K562 (cell line): Measurements from ENCODE around the gene TRDN. TPM values are rescaled to one million over a fixed set of nuclear protein-coding genes. Genes with fewer than 3 reads are reported as not detected.

Source experiments
- ATAC-seq: fragments of 200-7000 bp; cut with Tn5 transposase; 3 replicates; pipeline ENCODE4 v1.9.1; 2020; ENCODE audit warnings: moderate library complexity
- BruUV-seq: library from RNA; stranded (reverse); fragments of 400-500 nt; replicated peaks from 2 replicates; lab custom pipeline; 2021; lab: Mats Ljungman, UMichigan
- CTCF ChIA-PET: fragments of 300-600 bp; formaldehyde crosslinking; extraction: SDS; loops from one replicate; lab custom pipeline; 2021; ENCODE audit warnings: low intra/inter-chr PET ratio; lab: Yijun Ruan, JAX
- POLR2A ChIA-PET: fragments of 300-600, 350-650 bp; sonication (Branson Sonifier 250); formaldehyde crosslinking; extraction: SDS; loops from one replicate; lab custom pipeline; 2021; ENCODE audit warnings: antibody characterized with exemption, inconsistent platforms; lab: Yijun Ruan, JAX
- DNase-seq, 4 experiments: peaks; one replicate each; pipeline versions ENCODE4 v3.0.0 to v3.0.0-alpha.2; 2011 to 2018; ENCODE audit warnings: low spot score in 3 of 4, mixed read lengths in 3 of 4; ENCODE audit errors: extremely low read depth in 1 of 4
- FAIRE-seq: peaks from 2 replicates; lab custom pipeline; 2011; peaks lifted over from hg19 to GRCh38; lab: Jason Lieb, UNC
- H2AFZ ChIP-seq: 2 replicates; pipeline ENCODE4 v1.6.0; 2011; ENCODE audit warnings: low read depth, low read length, control low read depth, inconsistent platforms
- H3K27ac ChIP-seq: fragments of 200-600 bp; 3 replicates; pipeline ENCODE4 v1.8.0; 2011; ENCODE audit warnings: low read depth, mild to moderate bottlenecking, control low read depth, inconsistent platforms, low read length, moderate library complexity, mixed read lengths; ENCODE audit errors: extremely low read depth
- H3K27me3 ChIP-seq, 2 experiments: fragments of 300-600 bp in 1 of 2; 2 replicates in 1 of 2; 3 replicates in 1 of 2; pipeline versions ENCODE4 v1.6.0 to v1.8.0; 2011; ENCODE audit warnings: inconsistent platforms in 2 of 2, low read length in 2 of 2, mild to moderate bottlenecking in 1 of 2, mixed read lengths in 1 of 2, moderate library complexity in 1 of 2; ENCODE audit not compliant: control insufficient read depth in 2 of 2, insufficient read depth in 2 of 2
- H3K36me3 ChIP-seq: fragments of 300-600 bp; 3 replicates; pipeline ENCODE4 v1.8.0; 2011; ENCODE audit warnings: mild to moderate bottlenecking, low read length, inconsistent platforms; ENCODE audit not compliant: control insufficient read depth, insufficient read depth
- H3K4me1 ChIP-seq, 2 experiments: fragments of 200-600 bp in 1 of 2; replicated peaks in 1 of 2; 2 replicates in 1 of 2; 3 replicates in 1 of 2; pipeline versions ENCODE4 v1.5.1 to v1.8.0; 2011; ENCODE audit warnings: inconsistent platforms in 2 of 2, low read length in 2 of 2, mild to moderate bottlenecking in 1 of 2, mixed read lengths in 1 of 2, moderate library complexity in 1 of 2; ENCODE audit not compliant: control insufficient read depth in 2 of 2, insufficient read depth in 2 of 2
- H3K4me2 ChIP-seq: 2 replicates; pipeline ENCODE4 v1.6.1; 2011; ENCODE audit warnings: low read length, control low read depth, inconsistent platforms, mixed read lengths; ENCODE audit not compliant: insufficient read depth
- H3K4me3 ChIP-seq: fragments of 200-600 bp; sonication (generic), shearing (Covaris generic); 2 replicates; pipeline ENCODE4 v1.5.1; 2016; ENCODE audit warnings: control low read depth, inconsistent platforms
- H3K79me2 ChIP-seq: fragments of 200-600 bp; 3 replicates; pipeline ENCODE4 v1.8.0; 2011; ENCODE audit warnings: low read length, inconsistent platforms; ENCODE audit not compliant: control insufficient read depth, insufficient read depth
- H3K9ac ChIP-seq, 2 experiments: 2 replicates each; pipeline versions ENCODE4 v1.6.0 to v1.6.1; 2011; ENCODE audit warnings: low read depth in 2 of 2, low read length in 2 of 2, control low read depth in 1 of 2, inconsistent platforms in 1 of 2, mild to moderate bottlenecking in 1 of 2, mixed read lengths in 1 of 2; ENCODE audit not compliant: insufficient read depth in 1 of 2
- H3K9me1 ChIP-seq: one replicate; pipeline ENCODE4 v1.6.0; 2011; ENCODE audit warnings: inconsistent platforms, mild to moderate bottlenecking, low read length, moderate library complexity; ENCODE audit not compliant: control insufficient read depth, insufficient read depth
- H3K9me3 ChIP-seq: replicated peaks from 2 replicates; pipeline ENCODE4 v1.5.1; 2011; ENCODE audit warnings: low read depth, low read length, inconsistent platforms; ENCODE audit not compliant: control insufficient read depth, insufficient read depth
- H4K20me1 ChIP-seq: replicated peaks from 2 replicates; pipeline ENCODE4 v1.6.1; 2011; ENCODE audit warnings: low read length, inconsistent platforms, mixed read lengths; ENCODE audit not compliant: control insufficient read depth, insufficient read depth
- ELF4 ChIP-seq: fragments of 450-650 bp; formaldehyde crosslinking; IDR thresholded peaks from 2 replicates; pipeline ENCODE4 v1.4.0; 2022; ENCODE audit warnings: missing genetic modification characterization
- ETV1 ChIP-seq: fragments of 450-650 bp; conservative IDR thresholded peaks from 2 replicates; pipeline ENCODE4 v1.6.1; 2016; ENCODE audit warnings: missing genetic modification characterization, control low read depth, low read depth, missing compliant biosample characterization
- HBP1 ChIP-seq: fragments of 450-650 bp; formaldehyde crosslinking; IDR thresholded peaks from 2 replicates; pipeline ENCODE4 v1.4.0; 2022; ENCODE audit warnings: missing genetic modification characterization
- ILF3 ChIP-seq: fragments of 450-650 bp; IDR thresholded peaks from 2 replicates; pipeline ENCODE4 v1.6.1; 2018; ENCODE audit warnings: antibody characterized with exemption, mild to moderate bottlenecking, moderate library complexity, borderline replicate concordance
- MBD1 ChIP-seq: fragments of 250-450 bp; sonication (Bioruptor Pico); IDR thresholded peaks from 2 replicates; pipeline ENCODE4 v1.8.0; 2022; ENCODE audit warnings: inconsistent platforms
- SFPQ ChIP-seq: fragments of 200-400 bp; formaldehyde crosslinking; IDR thresholded peaks from 2 replicates; pipeline ENCODE4 v1.6.1; 2017; ENCODE audit warnings: mild to moderate bottlenecking, low read depth, low read length, moderate library complexity
- ZKSCAN3 ChIP-seq: fragments of 250-450 bp; sonication (Bioruptor Pico); IDR thresholded peaks from 2 replicates; pipeline ENCODE4 v1.4.0; 2020
- ZNF146 ChIP-seq: IDR thresholded peaks from one replicate; pipeline ENCODE4 v1.6.1; 2018; ENCODE audit warnings: missing compliant biosample characterization; ENCODE audit not compliant: unreplicated experiment
- ZNF280A ChIP-seq: fragments of 450-650 bp; IDR thresholded peaks from 2 replicates; pipeline ENCODE4 v1.6.1; 2018; ENCODE audit warnings: mild to moderate bottlenecking, low read depth; ENCODE audit not compliant: partially characterized antibody
- WGBS: fragments of 100-300 bp; shearing (Covaris generic); methylation state at CpG from one replicate; pipeline ENCODE4 v1.1.6; 2016; ENCODE audit warnings: low coverage, mixed read lengths; ENCODE audit not compliant: insufficient coverage; ENCODE audit errors: missing lambda C conversion rate; 5-methylcytosine and 5-hydroxymethylcytosine counted together
- in situ Hi-C: fragments of 300-500 bp; cut with MboI; formaldehyde crosslinking; loops from 4 replicates; pipeline ENCODE4 v1.15.0; 2018; ENCODE audit warnings: inconsistent platforms, mixed read lengths
- intact Hi-C: fragments of 100-400 bp; cut with micrococcal nuclease; formaldehyde crosslinking; loops from 2 replicates; pipeline ENCODE4 v1.14.2; 2022
- polyA plus RNA-seq, 8 experiments: library from polyadenylated mRNA; depleted of rRNA in 4 of 8; stranded (reverse) in 5 of 8; unstranded in 3 of 8; fragments of >200 nt; fragmentation: Nextera tagmentation in 2 of 8; fragmentation: Illumina TruSeq in 1 of 8; extraction: Ambion mirVana in 2 of 8; extraction: Trizol in 1 of 8; gene quantifications; 2 replicates each; pipeline versions ENCODE4 v1.2.1 to v1.2.3, GENCODE V29; 2011 to 2014; ENCODE audit warnings: inconsistent platforms in 1 of 8, missing spikeins in 1 of 8
- total RNA-seq, 7 experiments: library from RNA; depleted of rRNA in 6 of 7; stranded (reverse); fragments of >200 nt in 6 of 7; fragmentation: Illumina TruSeq in 2 of 7; extraction: Trizol in 2 of 7; gene quantifications; 2 replicates each; pipeline versions ENCODE4 v1.2.1 to v1.2.3, GENCODE V29; 2011 to 2021; ENCODE audit warnings: low replicate concordance in 1 of 7

The TRDN gene
- total and polyA plus RNA-seq, 9 of the 15 experiments (the other 6 are each of a cell fraction or from before 2014, with no cell fraction given) = 0.05 to 0.50 (median 0.16) TPM

DNA sequence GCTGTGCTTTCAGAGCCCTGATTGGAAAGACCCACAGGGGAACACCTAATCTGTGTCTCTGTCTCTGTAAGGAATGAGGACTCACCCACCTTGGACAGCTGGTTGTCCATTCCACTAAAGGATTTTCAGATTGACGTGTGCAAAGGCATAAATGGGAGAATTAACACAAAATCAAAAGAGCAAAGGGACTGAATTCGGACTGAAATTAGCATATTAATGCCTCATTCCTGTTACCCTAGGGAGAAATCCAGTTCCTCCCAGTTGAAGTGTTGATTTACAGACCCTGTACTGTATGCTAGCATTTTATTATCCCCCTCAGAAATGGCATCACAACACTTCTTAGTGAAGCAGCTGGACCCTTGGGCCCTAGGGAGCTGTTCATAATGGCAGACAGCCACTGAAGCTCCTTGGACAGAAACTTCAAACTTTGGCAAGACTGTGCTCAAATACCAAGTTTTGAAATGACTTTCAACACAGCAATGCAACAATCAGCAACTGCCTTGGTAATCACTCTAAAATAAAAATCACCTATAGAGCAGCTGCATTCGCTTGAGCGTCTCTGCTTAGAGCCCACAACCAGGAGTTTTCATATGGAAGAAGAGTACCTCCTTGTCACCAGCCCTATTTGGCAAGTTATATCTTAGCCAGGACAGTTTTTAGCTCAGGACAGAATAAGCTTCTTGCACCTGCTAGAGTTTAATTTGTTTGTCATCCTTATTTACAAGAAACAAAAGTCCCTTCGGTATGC lies 118.1 kb downstream of the TRDN start:
- in situ Hi-C loops (no loop called here), intact Hi-C loops (no loop called here)
- Histone ChIP-seq H2AFZ (no peak overlapping the region), H3K27ac (no peak overlapping the region), H3K36me3 (no peaks in the 10 kb centered on the region), H3K4me3 (no peak overlapping the region), H3K9me1 (no peaks in the 10 kb centered on the region), H4K20me1 (no peaks in the 10 kb centered on the region), H3K4me1 (no peaks in the 10 kb centered on the region), H3K9ac (no peak overlapping the region), H3K27me3 (no peaks in the 10 kb centered on the region), H3K4me2 (no peak overlapping the region), H3K9me3 (no peaks in the 10 kb centered on the region; the same call in 1 of the 2 replicates), H3K79me2 (no peaks in the 10 kb centered on the region)
- POLR2A ChIA-PET = no interaction called here
- BruUV-seq = no TSS peak
- WGBS = 23% methylated on average over 5 of the region's 5 CpGs
- FAIRE-seq = no peak
- no peak for DNase-seq
- TF ChIP-seq ZKSCAN3 = no peak
- TF ChIP-seq MBD1 (CRISPR knock-in tag) = no peak
- TF ChIP-seq ILF3 = no peak
- no peak for TF ChIP-seq ELF4 (CRISPR knock-in tag)
- TF ChIP-seq ZNF280A = no peak
- TF ChIP-seq ZNF146 (CRISPR knock-in tag) = no peak
- no peak for TF ChIP-seq SFPQ
- no peak for TF ChIP-seq HBP1 (CRISPR knock-in tag)
- no peak for TF ChIP-seq ETV1 (tag)
- CTCF ChIA-PET = no interaction called here
- no peak for ATAC-seq
